Panc1 (cell line): Measurements from ENCODE around the gene MAPK8IP3. TPM values are rescaled to one million over a fixed set of nuclear protein-coding genes. Genes with fewer than 3 reads are reported as not detected.

Experiments
- ATAC-seq: fragments of 200-7000 bp; cut with Tn5 transposase; 2 replicates; pipeline ENCODE4 v1.9.1; 2020; ENCODE audit warnings: mild to moderate bottlenecking, moderate library complexity
- BruUV-seq: library from RNA; stranded (reverse); fragments of 400-500 nt; replicated peaks from 2 replicates; lab custom pipeline; 2021; lab: Mats Ljungman, UMichigan
- CTCF ChIA-PET: fragments of 300-600 bp; sonication (Branson Sonifier 250); formaldehyde crosslinking; loops from one replicate; lab custom pipeline; 2022; ENCODE audit warnings: antibody characterized with exemption; lab: Charles Lee
- POLR2A ChIA-PET: fragments of 300-600 bp; sonication (Branson Sonifier 250); formaldehyde crosslinking; loops from one replicate; lab custom pipeline; 2022; ENCODE audit warnings: antibody characterized with exemption; lab: Charles Lee
- DNase-seq: peaks from one replicate; pipeline ENCODE4 v3.0.0-alpha.2; 2010; ENCODE audit warnings: low read depth, low spot score
- H3K27ac ChIP-seq: 2 replicates; pipeline ENCODE4 v1.5.1; 2011; ENCODE audit warnings: mild to moderate bottlenecking, low read length, inconsistent platforms
- H3K27me3 ChIP-seq: fragments of 200-500 bp; sonication (Bioruptor generic); 2 replicates; pipeline ENCODE4 v1.6.0; 2014; ENCODE audit warnings: low read length, inconsistent platforms; ENCODE audit not compliant: control insufficient read depth, insufficient read depth
- H3K36me3 ChIP-seq: fragments of 200-500 bp; sonication (Bioruptor generic); 2 replicates; pipeline ENCODE4 v1.5.1; 2014; ENCODE audit warnings: inconsistent platforms, mild to moderate bottlenecking, low read length, moderate library complexity; ENCODE audit not compliant: control insufficient read depth, insufficient read depth
- H3K4me1 ChIP-seq: 2 replicates; pipeline ENCODE4 v1.5.1; 2011; ENCODE audit warnings: inconsistent platforms, mild to moderate bottlenecking, low read length, moderate library complexity; ENCODE audit not compliant: control insufficient read depth, insufficient read depth
- H3K4me3 ChIP-seq, 2 experiments: 2 replicates each; pipeline ENCODE4 v1.5.1; 2011 to 2012; ENCODE audit warnings: low read depth in 2 of 2, low read length in 2 of 2, mild to moderate bottlenecking in 2 of 2, inconsistent platforms in 1 of 2, moderate library complexity in 1 of 2
- H3K9me3 ChIP-seq: fragments of 200-500 bp; sonication (Bioruptor generic); 2 replicates; pipeline ENCODE4 v1.5.1; 2014; ENCODE audit warnings: low read depth, mild to moderate bottlenecking, inconsistent platforms, low read length, moderate library complexity; ENCODE audit not compliant: control insufficient read depth, insufficient read depth
- POLR2AphosphoS5 ChIP-seq: IDR thresholded peaks from 2 replicates; pipeline ENCODE4 v1.6.1; 2012; ENCODE audit warnings: mild to moderate bottlenecking, low read depth, low read length, moderate library complexity
- in situ Hi-C: cut with HindIII; loops from 2 replicates; pipeline ENCODE4 v1.10.0; 2016; ENCODE audit warnings: low sequenced_read_pairs, low pct_unique_long_range_greater_than_20kb
- intact Hi-C: fragments of 100-400 bp; cut with micrococcal nuclease; formaldehyde crosslinking; loops from one replicate; pipeline ENCODE4 v1.10.0; 2022; ENCODE audit not compliant: unreplicated experiment
- microRNA-seq: library from miRNA; unstranded; fragments of <30 nt; microRNA quantifications from one replicate; pipeline ENCODE4 v1.1.0, GENCODE V29; 2020; ENCODE audit not compliant: unreplicated experiment
- total RNA-seq: library from RNA; stranded (reverse); gene quantifications from one replicate; pipeline ENCODE4 v1.2.1, GENCODE V29; 2021; ENCODE audit not compliant: unreplicated experiment

Gene MAPK8IP3
- total RNA-seq, 1 experiment from 2014 or later, result 108 TPM

GRCh38 chr16:1819611-1820010 is 113.6 kb downstream of the MAPK8IP3 start:
- H3K4me3 ChIP-seq, result no peak overlapping the region
- POLR2A ChIA-PET, result no interaction called here
- DNase-seq (no peak), ATAC-seq (no peak)
- in situ Hi-C loops (no loop called here), intact Hi-C loops (no loop called here)
- no peak for TF ChIP-seq POLR2AphosphoS5
- H3K4me1 ChIP-seq, result 0 out of 2 replicates have a peak, but pooled peaks cover 6% of the 10 kb centered on the region
- H3K27ac ChIP-seq, result no peak overlapping the region
- no peaks in the 10 kb centered on the region for H3K27me3 ChIP-seq
- no peaks in the 10 kb centered on the region for H3K36me3 ChIP-seq
- no peaks in the 10 kb centered on the region for H3K9me3 ChIP-seq
- CTCF ChIA-PET, result no interaction called here
- BruUV-seq, result no TSS peak

Small RNA genes within 50 kb of the gene (microRNA-seq; reads per million reads assigned to microRNA genes)
- gene MIR3177, result 3.8 reads per million, percentile 8 among the genes with 10 or more reads in this experiment

Other genes with a start within 250 kb of the MAPK8IP3 start
- gene CLCN7, start 231.2 kb upstream of the MAPK8IP3 start, total RNA-seq, result 179 TPM
- gene PTX4, start 217.3 kb upstream of the MAPK8IP3 start, total RNA-seq, result not detected
- gene TELO2, start 212.8 kb upstream of the MAPK8IP3 start, total RNA-seq, result 65.4 TPM
- gene TMEM204, start 172.5 kb upstream of the MAPK8IP3 start, total RNA-seq, result 0.13 TPM
- 25.5 TPM for gene IFT140, start 94.1 kb upstream of the MAPK8IP3 start, total RNA-seq
- gene CRAMP1, start 93.8 kb upstream of the MAPK8IP3 start, total RNA-seq, result 28.8 TPM
- gene JPT2, start 27.9 kb upstream of the MAPK8IP3 start, total RNA-seq, result 200 TPM
- 117 TPM for gene NME3, start 65.3 kb downstream of the MAPK8IP3 start, total RNA-seq
- 53.4 TPM for gene EME2, start 66.6 kb downstream of the MAPK8IP3 start, total RNA-seq
- 187 TPM for gene MRPS34, start 66.9 kb downstream of the MAPK8IP3 start, total RNA-seq
- gene SPSB3, start 76.4 kb downstream of the MAPK8IP3 start, total RNA-seq, result 23.0 TPM
- gene NUBP2, start 76.8 kb downstream of the MAPK8IP3 start, total RNA-seq, result 85.8 TPM
- 0.10 TPM for gene IGFALS, start 87.5 kb downstream of the MAPK8IP3 start, total RNA-seq
- gene HAGH, start 120.6 kb downstream of the MAPK8IP3 start, total RNA-seq, result 58.9 TPM
- 34.6 TPM for gene FAHD1, start 121.0 kb downstream of the MAPK8IP3 start, total RNA-seq
- gene MEIOB, start 166.0 kb downstream of the MAPK8IP3 start, total RNA-seq, result not detected
- gene HS3ST6, start 212.2 kb downstream of the MAPK8IP3 start, total RNA-seq, result 3.3 TPM
- 25.3 TPM for gene MSRB1, start 237.0 kb downstream of the MAPK8IP3 start, total RNA-seq
- gene RPL3L, start 248.5 kb downstream of the MAPK8IP3 start, total RNA-seq, result 0.26 TPM